ENCODE results near the gene TPRG1L.

DNA sequence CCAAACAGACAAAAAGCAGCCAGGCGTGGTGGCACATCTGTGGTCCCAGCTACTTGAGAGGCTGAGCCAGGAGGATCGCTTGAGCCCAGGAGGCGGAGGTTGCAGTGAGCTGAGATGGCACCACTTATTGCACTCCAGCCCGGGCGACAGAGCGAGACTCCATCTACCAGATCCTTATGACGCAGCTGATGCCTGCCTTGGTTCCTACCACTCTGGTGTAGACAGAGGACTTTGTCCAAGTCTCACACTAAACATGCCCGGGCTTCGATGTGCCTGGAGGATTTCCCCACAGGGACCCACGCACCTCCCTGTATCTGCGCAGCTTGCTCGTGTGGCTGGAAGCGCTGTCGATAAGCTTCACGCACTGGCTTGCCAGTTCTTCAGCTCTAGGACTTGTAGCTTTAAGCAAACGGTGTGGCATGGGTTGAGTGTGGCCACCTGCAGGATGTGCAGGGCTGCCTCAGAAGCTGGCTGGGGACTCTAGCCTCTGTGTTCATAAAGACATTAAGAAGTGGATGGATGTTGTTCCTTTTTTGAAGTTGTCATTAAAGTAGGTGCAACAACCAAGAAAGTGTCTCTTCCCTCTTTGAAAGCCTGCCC, 4.8 kb downstream of the TPRG1L start:
- TF ChIP-seq CBFB (IDR thresholded peaks at IDR 0.05; ENCODE audit: low read depth) = no peak
- no peak for TF ChIP-seq KLF5 (IDR thresholded peaks at IDR 0.05; ENCODE audit: partially characterized antibody)

All from GM12878 (cell line).